SK-N-SH (cell line): ENCODE measurements around the gene PIP5K1C.

Source experiments
- CTCF ChIP-seq: fragments of 200-600 bp; sonication (generic); IDR thresholded peaks from 2 replicates; pipeline ENCODE4 v1.6.1; 2017; ENCODE audit warnings: antibody characterized with exemption, mild to moderate bottlenecking, moderate library complexity
- FOSL2 ChIP-seq: IDR thresholded peaks from 2 replicates; pipeline ENCODE4 v1.4.0; 2012; ENCODE audit warnings: low read depth, mild to moderate bottlenecking, moderate library complexity, borderline replicate concordance
- GATA2 ChIP-seq: sonication (generic); formaldehyde crosslinking; IDR thresholded peaks from 2 replicates; pipeline ENCODE4 v1.5.0; 2020; ENCODE audit warnings: mild to moderate bottlenecking, missing genetic modification reagents
- POLR2AphosphoS5 ChIP-seq: IDR thresholded peaks from 2 replicates; pipeline ENCODE4 v1.6.1; 2012; ENCODE audit warnings: low read depth, low read length
- YY1 ChIP-seq: IDR thresholded peaks from 2 replicates; pipeline ENCODE4 v1.4.0; 2012; ENCODE audit warnings: low read depth, mild to moderate bottlenecking

GRCh38 chr19:3599776-3600187, 100.5 kb downstream of the PIP5K1C start:
- TF ChIP-seq CTCF (peak; percentile 33), FOSL2 (no peak), YY1 (no peak), POLR2AphosphoS5 (no peak), GATA2 (CRISPR knock-in tag) (no peak)
